Measurements from ENCODE around the gene FGD5. TPM values are rescaled to one million over a fixed set of nuclear protein-coding genes. Genes with fewer than 3 reads are reported as not detected.
A peak's percentile ranks its signal among the peaks of the same experiment; 100 is the strongest.

FGD5 gene
- total RNA-seq, 6 experiments from 2014 or later, result not detected

- peaks cover 12% of the 10 kb centered on the region; the same call in 1 of the 2 replicates for H3K9me3 Mint-ChIP-seq
- no peak for TF ChIP-seq CTCF (IDR thresholded peaks at IDR 0.05)
- no peaks in the 10 kb centered on the region for H3K4me1 Mint-ChIP-seq (ENCODE audit: low read depth)
- DNase-seq, result no peak
- H3K36me3 Mint-ChIP-seq (ENCODE audit: low read depth), result no peaks in the 10 kb centered on the region
- no peak overlapping the region for H3K4me3 Mint-ChIP-seq
- no peak overlapping the region for H3K27ac Mint-ChIP-seq
- peaks cover 26% of the 10 kb centered on the region for H3K27me3 Mint-ChIP-seq (ENCODE audit: insufficient read depth)
Measured at GRCh38 chr3:14775563-14775962, 43.2 kb upstream of the FGD5 start.

- no peak for DNase-seq
- TF ChIP-seq CTCF (IDR thresholded peaks at IDR 0.05), result no peak
- H3K36me3 Mint-ChIP-seq (ENCODE audit: low read depth), result no peaks in the 10 kb centered on the region
- H3K4me3 Mint-ChIP-seq, result no peak overlapping the region
- no peaks in the 10 kb centered on the region for H3K4me1 Mint-ChIP-seq (ENCODE audit: low read depth)
- H3K27ac Mint-ChIP-seq, result no peak overlapping the region
- H3K27me3 Mint-ChIP-seq (ENCODE audit: insufficient read depth), result peaks cover 28% of the 10 kb centered on the region
- peaks cover 12% of the 10 kb centered on the region; the same call in 1 of the 2 replicates for H3K9me3 Mint-ChIP-seq
Measured at GRCh38 chr3:14779069-14779685, 39.6 kb upstream of the FGD5 start.

GRCh38 chr3:14780927-14781507 lies 37.7 kb upstream of the FGD5 start:
- no peak overlapping the region for H3K27ac Mint-ChIP-seq
- no peaks in the 10 kb centered on the region for H3K36me3 Mint-ChIP-seq (ENCODE audit: low read depth)
- H3K9me3 Mint-ChIP-seq, result peaks cover 12% of the 10 kb centered on the region; the same call in 1 of the 2 replicates
- TF ChIP-seq CTCF (IDR thresholded peaks at IDR 0.05), result peak; percentile 80
- peak; percentile 35 for DNase-seq
- H3K4me1 Mint-ChIP-seq (ENCODE audit: low read depth), result no peaks in the 10 kb centered on the region
- H3K4me3 Mint-ChIP-seq, result no peak overlapping the region
- peaks cover 18% of the 10 kb centered on the region for H3K27me3 Mint-ChIP-seq (ENCODE audit: insufficient read depth)

GRCh38 chr3:14783480-14784086 lies 35.2 kb upstream of the FGD5 start:
- no peaks in the 10 kb centered on the region for H3K36me3 Mint-ChIP-seq (ENCODE audit: low read depth)
- no peak overlapping the region for H3K4me3 Mint-ChIP-seq
- TF ChIP-seq CTCF (IDR thresholded peaks at IDR 0.05), result no peak
- H3K9me3 Mint-ChIP-seq, result peaks cover 8% of the 10 kb centered on the region; the same call in 1 of the 2 replicates
- no peaks in the 10 kb centered on the region for H3K4me1 Mint-ChIP-seq (ENCODE audit: low read depth)
- no peak overlapping the region for H3K27ac Mint-ChIP-seq
- DNase-seq, result no peak
- H3K27me3 Mint-ChIP-seq (ENCODE audit: insufficient read depth), result peaks cover 30% of the 10 kb centered on the region

- no peaks in the 10 kb centered on the region for H3K36me3 Mint-ChIP-seq (ENCODE audit: low read depth)
Measured at GRCh38 chr3:14784087-14784681, 34.6 kb upstream of the FGD5 start.

More at GRCh38 chr3:14784087-14784681, 34.6 kb upstream of the FGD5 start:
- DNase-seq, result no peak
- no peak overlapping the region for H3K27ac Mint-ChIP-seq
- TF ChIP-seq CTCF (IDR thresholded peaks at IDR 0.05), result no peak
- H3K27me3 Mint-ChIP-seq (ENCODE audit: insufficient read depth), result peaks cover 30% of the 10 kb centered on the region
- H3K4me3 Mint-ChIP-seq, result no peak overlapping the region
- H3K9me3 Mint-ChIP-seq, result peaks cover 2% of the 10 kb centered on the region; the same call in 1 of the 2 replicates
- H3K4me1 Mint-ChIP-seq (ENCODE audit: low read depth), result no peaks in the 10 kb centered on the region

Measured in HFFc6 (cell line).